Measurements from ENCODE around the gene PALLD.

The PALLD gene

DNA sequence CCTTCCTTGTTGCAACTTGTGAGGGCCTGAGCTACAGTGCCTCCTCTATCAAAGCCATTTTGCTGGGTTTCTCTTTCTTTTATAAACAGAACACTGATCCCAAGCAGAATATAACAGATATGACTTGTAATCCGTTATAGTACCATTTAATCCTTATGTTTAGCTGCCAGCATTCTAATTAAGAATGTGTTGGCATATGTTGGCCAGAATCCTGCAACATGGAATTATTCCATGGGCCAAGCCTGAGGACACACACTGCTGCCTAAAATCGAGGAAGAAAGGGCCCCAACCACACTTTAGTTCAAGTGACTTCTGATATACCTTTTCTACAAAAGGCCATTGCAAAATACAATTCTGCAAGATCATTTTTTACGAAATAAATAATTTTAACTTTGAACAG is 28.0 kb downstream of the PALLD start:
- DNase-seq (ENCODE audit: low read depth in 3 of 3, low spot score in 1 of 3), result no peak

DNA sequence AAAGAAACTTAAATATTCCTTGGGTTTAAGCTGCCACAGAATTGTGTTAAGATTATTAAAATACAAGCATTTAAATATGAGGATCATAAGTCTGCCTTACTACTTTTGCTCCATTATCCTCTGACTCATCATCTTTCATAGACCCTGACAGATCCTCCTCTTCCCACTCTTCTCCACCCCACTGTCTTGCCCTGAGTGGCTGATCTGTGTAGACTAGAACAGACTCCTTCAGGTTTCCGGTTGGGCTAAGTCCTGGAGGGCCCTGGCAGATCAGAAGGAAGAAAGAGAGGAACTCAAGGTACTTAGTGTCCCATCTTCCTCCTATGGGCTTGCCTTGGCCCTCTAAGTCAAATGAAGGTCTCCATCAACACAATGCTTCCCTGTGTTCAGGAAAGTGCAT is 30.7 kb downstream of the PALLD start:
- no peak for DNase-seq (ENCODE audit: low read depth in 3 of 3, low spot score in 1 of 3)

DNA sequence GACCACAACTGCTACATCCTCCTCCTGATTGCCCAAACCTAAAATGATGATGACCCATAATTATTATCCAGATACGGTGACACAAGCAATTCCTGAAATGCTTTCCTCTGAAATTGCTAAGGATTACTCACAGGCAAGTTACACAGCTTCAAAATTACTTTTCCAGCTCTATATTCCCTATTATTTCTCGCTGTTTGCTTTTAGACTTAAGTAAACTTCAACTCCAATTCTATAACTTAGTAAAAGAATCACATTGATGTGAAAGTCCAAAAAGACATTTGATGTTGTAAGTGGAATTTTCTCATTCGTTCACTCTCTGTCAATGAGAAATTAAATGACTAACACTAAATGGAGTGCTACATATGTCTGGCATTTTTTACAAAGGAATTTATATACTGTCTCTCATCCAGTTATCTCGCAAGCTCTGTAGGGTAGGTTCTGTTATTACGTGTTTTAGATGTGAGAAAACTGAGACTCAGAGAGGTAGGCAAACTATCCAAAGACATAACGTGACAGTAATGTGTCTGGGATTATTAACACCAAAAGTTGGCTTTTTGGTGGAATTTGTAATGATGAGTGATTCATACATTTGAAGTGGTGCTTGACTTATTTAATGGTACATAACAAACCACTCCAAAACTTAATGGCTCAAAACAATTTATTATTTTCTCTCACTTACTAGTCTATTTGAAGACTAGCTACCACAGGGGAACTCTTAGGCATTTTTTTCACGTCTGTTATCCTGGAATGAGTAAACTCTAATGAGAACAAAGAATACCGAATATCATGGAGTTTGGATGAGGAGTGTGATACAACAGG is 31.5 kb downstream of the PALLD start:
- no peak for DNase-seq (ENCODE audit: low read depth in 3 of 3, low spot score in 1 of 3)

DNA sequence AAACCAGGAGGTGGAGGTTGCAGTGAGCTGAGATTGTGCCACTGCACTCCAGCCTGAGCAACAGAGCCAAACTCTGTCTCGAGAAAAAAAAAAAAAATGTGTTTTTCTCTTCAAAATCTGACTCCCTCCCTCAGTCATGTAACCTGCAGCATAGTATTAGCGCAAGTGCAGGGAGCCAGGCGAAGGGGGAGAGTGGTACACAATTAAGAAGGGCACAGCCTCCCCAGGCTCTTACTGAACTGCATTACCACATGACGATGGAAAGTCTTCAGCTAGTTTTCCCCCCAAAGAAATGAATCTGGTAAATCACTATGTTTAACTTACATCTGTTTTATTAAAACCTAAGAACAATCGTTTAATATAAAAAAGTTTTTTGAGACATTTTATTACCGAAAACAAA is 32.4 kb downstream of the PALLD start:
- DNase-seq (ENCODE audit: low read depth in 3 of 3, low spot score in 1 of 3), result no peak

DNA sequence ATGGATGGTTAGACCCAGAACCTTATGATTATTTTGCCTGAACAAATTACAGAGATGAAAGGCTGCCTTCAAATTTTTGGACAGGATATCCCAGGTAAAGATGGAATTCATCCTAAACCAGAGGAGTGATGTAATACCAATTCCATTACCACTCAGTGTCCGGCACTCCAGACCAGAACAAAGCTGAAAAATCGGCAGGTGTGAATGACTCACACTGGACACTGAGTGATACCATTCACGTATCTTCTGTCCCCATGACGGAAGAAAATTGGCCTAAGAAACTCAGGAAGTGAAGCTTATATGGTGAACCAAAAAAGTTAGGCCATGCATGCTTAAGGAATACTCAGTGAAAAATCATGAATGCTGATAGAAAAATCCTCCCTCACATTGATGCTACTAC is 34.5 kb downstream of the PALLD start:
- DNase-seq (ENCODE audit: low read depth in 3 of 3, low spot score in 1 of 3), result no peak

DNA sequence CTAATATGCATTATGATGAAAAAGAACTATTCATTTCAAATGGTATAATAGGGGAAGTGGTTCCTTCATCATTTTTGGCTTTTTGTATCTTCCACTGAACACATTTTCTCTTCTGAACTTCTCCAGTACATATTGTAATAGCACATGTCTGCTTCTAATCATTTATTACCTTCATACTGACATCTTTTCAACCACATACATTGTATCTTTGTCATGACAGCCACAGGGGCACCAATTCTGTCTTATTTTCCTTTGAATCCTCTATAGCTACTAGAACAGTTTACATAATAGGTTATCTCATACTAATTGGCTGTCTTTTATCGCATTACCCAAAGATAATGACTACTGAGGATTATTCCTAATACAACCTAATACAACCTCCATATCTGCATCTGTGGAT is 37.7 kb downstream of the PALLD start:
- DNase-seq (ENCODE audit: low read depth in 3 of 3, low spot score in 1 of 3), result no peak

DNA sequence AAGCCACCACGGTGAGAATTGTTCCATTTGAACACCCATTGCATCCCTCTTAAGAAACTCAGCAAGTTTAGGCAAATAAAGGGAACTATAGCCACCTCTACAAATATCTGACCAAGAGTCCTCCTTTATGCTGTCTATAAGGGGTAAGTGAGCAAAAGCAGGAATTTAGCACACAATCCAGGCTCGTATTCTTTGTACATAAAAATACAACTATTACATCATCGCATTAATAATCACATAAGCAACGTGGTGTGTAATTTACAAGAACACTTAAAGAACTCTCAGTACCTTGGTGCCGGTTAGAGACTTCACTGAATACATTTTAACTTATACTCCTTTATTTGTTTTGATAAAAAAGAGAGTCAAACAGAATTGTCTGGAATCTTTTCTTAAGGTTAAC is 38.8 kb downstream of the PALLD start:
- no peak for DNase-seq (ENCODE audit: low read depth in 3 of 3, low spot score in 1 of 3)

DNA sequence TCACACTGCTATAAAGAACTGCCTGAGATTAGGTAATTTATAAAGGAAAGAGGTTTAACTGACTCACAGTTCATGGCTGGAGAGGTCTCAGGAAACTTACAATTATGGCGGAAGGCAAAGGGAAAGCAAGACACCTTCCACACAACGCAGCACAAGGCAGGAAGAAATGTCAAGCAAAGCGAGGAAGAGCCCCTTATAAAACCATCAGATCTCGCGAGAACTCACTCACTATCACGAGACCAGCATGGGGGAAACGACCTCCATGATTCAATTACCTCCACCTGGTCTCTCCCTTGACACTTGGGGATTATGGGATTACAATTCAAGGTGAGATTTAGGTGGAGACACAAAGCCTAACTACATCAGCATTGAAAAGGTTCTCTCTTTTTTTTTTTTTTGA is 39.6 kb downstream of the PALLD start:
- DNase-seq (ENCODE audit: low read depth in 3 of 3, low spot score in 1 of 3), result no peak

DNA sequence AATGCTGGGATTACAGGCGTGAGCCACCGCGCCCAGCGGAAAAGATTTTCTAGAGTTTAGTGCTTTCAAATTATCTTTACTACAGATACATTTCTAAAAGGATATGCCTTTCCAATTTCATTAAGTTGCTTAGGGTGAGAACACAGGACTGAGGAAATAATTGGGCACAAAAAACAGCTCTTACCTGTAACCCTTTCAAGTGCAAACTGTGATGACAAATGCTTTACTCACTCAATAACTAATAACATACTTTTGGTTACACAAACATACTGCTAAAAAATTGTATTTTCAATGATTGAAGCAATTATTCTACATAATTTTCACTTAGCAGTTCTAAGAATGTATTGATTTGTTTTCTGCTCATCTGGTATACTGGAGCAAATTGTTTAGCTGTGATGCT is 40.2 kb downstream of the PALLD start:
- DNase-seq (ENCODE audit: low read depth in 3 of 3, low spot score in 1 of 3), result no peak

DNA sequence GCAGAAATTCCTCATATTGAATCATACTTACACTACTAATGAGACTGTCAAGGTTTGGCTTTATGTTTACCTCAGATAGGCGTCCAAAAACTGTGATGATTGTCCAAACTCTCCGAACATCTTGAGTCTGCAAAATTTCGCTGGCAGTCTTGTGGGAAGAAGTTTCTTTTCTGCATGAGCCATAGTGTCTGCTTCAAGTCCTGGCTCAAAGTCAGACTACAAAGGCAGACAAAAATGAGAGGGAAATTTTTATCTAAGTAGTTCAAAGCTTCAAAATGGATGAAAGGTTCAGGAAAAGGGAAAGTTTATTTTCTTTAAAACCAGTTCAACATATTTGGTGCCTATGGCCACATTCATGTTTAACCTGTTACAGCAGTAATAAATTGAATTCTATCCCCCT is 40.7 kb downstream of the PALLD start:
- DNase-seq (ENCODE audit: low read depth in 3 of 3, low spot score in 1 of 3), result no peak

DNA sequence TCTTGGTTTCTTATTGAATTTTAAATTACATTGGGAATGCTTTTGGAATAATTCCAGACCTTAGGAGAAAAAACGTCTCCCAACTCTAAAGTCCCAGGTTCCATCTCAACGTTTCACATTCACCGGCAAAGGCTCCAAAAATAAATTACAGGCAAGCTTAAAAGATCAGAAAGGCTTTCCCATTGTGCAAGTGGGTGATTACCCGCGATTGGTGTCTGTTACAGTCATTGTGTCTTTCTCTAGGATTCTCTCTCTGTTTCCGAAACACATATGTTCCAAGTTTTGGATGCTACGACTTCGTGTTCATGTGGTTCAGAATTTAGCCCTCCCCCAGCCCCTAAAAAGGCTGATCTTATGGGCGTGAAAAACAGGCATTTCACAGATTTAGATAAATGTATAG is 41.8 kb downstream of the PALLD start:
- DNase-seq (ENCODE audit: low read depth in 3 of 3, low spot score in 1 of 3), result no peak

DNA sequence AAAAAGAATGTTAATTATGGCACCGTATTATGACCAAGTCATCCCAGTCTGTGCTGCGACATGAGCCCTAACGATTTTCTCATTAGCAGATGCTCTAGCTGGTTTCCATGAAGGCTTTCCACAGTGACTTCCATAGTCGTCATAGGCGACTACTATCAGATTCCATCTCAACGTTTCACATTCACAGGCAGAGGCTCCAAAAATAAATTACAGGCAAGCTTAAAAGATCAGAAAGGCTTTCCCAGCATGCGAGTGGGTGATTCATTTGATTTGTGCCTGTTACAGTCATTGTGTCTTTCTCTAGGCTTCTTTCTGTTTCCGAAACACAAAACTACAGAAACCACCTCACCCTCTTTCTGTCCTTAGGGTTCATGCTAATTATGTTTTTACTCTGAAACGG is 43.2 kb downstream of the PALLD start:
- no peak for DNase-seq (ENCODE audit: low read depth in 3 of 3, low spot score in 1 of 3)

DNA sequence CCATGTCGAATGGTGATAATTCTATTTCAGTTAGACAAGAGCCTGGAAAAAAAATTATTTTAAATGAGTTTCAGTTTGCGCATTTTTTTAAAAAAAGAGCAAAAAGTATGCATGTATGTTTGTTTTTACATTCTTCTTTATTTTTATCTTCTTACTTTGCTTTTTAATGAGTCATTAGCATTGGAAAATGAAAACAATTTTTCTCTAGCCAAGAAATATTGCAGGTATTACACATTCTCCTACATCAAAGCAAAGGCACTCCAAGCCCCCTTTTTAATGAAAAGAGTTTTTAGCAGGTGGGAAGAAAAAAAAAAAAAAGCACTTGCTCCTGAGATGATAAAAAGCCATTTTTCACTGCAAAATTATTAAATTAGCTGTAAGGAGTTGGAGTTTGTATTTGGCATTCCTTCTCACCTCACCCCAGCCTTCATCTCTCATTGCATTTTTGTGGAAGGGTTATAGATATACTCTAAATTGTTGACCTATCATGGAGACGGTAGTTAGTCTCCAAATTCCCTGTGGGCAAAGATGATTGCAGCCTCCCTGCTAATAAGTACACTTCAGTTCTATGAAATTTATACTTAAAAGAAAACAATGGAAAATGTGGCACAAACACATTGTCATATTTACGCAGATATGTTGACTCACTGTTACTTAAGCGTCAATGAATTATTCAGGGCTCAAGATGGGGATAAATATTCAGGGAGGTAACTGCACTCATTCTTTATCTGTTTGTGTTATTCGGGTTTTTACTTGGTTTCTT is 43.8 kb downstream of the PALLD start:
- no peak for DNase-seq (ENCODE audit: low read depth in 3 of 3, low spot score in 1 of 3)

DNA sequence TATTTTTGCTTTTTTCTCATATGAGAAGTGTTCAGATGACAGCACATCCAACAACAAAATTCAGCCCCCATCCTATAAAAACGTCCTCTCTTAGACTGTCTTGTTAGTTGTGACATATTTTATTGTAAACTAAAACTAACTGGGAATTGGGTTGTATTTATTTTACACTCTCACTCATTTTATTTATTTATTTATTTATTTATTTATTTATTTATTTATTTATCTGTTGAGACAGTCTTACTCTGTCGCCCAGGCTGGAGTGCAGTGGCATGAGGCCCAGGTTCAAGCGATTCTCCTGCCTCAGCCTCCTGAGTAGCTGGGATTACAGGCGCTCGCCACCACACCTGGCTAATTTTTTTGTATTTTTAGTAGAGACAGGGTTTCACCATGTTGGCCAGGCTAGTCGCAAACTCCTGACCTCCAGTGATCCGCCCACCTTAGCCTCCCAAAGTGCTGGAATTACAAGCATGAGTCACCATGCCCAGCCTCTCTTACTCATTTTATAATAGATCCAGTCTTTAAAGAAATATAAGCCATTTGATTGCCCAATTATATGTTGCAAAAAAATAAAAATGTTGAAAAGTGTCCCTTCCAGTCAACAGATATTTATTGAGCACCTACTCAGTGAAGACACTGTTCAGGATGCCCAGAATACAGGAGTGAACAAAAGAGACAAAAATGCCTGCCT is 44.6 kb downstream of the PALLD start:
- DNase-seq (ENCODE audit: low read depth in 3 of 3, low spot score in 1 of 3), result no peak

DNA sequence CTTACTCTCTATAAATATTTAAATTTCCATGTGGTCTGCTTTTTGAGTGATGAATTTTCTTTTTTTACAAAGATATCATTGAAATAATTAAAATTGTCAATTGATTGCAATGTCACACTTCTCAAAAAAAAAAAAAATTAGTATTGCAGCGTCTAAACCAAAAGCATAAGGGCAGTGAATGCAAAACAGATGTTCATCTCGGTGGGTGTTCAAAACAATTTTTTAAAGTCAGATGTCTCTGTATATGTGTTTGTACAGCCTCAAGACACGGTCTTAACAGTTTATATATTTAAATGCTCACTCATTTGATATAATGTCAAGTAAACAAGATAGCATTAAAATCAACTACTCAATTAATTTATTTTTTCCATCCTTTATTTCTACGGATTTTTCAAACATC is 52.3 kb downstream of the PALLD start:
- DNase-seq (ENCODE audit: low read depth in 3 of 3, low spot score in 1 of 3), result no peak

DNA sequence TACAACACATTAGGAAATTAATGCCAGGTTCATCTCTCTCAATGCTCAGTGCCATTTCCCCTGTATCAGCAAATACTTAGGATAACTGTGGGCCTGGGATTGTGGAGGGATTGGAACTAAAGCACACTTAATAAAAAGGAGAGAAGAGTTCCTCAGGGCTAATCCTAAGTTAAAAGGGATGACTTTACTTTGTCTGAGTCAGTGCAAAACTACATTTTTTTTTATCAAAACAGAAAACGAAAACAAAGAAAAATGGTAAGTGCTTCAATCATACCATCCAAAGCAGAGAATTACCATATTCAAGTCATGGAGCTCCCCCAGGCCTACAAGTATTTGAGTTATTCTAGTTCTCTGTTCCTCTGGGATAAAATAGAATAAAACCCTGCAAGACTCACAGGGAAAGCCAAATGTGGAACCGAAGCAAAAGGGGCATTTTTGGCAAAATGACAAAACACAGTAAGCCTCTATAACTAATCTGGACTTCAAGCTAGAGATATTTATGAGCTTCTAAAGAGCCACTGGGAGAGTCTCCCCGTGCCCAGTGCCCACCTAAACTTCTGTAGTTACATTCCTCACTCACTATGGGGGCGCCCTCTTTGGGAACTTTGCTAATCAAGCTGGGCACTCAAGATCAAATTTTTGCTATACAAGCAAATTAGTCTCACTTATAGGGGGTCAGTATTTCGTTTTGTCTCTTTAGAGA is 53.4 kb downstream of the PALLD start:
- DNase-seq (ENCODE audit: low read depth in 3 of 3, low spot score in 1 of 3), result no peak

DNA sequence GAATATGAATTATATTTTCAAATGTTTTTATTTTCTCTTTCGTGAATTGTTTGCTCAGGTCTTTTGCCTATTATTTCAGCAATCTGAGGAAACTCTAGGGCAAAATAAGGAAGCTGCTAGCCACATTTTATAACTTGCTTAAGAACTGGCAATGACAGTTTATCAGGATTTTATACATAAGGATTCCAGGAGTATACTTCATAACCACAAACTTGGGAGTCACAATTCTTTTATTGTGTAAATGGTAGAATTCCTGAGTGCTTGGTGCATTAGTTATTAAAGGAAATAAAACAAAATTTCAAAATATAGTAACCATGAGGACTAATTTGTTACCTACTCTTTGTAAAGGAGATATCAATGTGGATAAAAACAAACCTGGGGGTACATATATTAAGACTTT is 54.4 kb downstream of the PALLD start:
- DNase-seq (ENCODE audit: low read depth in 3 of 3, low spot score in 1 of 3), result no peak

DNA sequence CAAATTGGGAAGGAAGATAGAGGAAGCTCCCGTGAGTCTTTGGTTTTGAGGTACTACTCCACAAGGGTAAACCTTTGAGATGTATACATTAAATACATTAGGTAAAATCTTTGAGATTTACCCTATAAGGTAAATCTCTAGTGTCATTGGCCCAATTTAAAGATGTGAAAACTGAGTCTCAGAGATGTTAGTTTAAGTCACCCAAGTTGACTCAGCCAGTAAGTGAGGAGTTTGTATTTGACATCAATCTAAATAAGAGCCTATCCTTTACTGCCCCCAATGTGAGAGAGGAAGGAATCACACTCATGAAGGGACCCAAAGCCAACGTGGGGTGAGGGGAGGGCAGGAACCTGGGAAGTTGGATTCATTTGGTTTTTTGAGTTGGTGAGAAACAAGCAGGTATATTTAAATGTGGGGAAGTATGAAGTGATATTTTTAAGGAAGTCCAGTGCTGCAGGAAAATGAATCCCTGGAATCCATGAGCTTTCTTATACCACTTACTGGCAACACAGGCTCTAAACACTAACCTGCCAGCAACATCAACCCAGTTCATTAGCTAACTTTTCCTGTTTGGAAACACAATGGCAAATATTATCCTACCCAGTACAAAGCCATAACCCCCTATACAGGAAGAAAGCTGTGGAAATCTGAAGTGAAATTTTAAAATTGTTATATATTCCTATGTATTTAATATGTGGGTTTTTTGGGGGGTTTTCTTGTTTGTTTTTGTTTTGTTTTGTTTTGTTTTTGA is 55.3 kb downstream of the PALLD start:
- no peak for DNase-seq (ENCODE audit: low read depth in 3 of 3, low spot score in 1 of 3)

DNA sequence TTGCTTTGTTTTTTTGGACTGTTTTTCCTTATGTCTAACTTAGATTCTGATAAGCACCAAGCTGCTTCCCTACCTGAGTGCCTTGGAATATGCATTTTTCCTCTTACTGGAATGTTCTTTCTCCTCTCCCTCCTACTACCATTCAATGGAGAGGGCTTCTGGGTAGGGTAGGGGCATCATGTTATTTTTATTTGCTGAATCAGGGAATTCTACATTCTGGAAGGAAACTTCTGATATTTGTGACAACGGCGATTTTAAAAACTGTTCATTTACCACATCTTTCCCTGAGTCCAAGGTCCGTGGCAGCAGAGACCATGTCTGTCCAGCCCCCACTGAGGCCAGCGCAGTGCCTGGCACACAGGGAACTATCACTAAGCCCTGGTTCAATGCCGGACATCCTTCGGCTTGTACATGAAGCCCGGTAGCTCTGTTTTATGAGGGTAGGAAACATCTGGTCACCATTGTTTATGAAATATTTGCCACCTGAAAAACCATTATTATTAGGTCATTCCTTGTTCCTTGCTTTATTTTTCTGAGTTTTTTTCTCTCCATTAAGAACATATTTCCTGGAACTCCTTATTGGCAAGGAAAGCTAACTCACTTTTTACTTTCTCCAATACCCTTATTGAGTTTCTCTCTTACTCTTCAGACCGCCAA is 57.0 kb downstream of the PALLD start:
- DNase-seq (ENCODE audit: low read depth in 3 of 3, low spot score in 1 of 3), result no peak

DNA sequence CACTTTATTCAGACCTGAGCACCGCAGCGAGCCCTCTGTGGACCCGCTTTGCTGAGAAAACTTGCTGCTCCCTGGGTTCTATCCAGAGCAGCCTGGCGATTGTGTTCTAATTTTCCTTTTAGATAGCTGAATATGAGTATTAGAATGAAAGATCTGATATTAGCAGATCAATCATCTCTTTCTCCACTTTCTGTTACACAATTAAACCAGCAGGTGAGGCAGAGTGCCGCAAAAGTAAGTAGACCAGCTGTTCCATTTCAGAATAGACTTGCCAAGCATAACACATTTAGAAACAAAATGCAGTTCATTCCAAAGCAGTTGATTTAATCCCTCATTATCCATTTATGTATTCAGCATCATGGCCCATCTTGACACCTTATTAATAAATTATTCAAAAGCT is 58.6 kb downstream of the PALLD start:
- no peak for DNase-seq (ENCODE audit: low read depth in 3 of 3, low spot score in 1 of 3)
